Vagina (tissue), 2 donors: ENCODE data around the gene RPTOR.

Source experiments
- CTCF ChIP-seq, 3 experiments: fragments of 450-650 bp in 2 of 3; fragments of 200-600 bp in 1 of 3; sonication (generic) in 1 of 3; IDR thresholded peaks; one replicate each; pipeline ENCODE4 v1.5.1; 2017 to 2019; ENCODE audit warnings: antibody characterized with exemption in 3 of 3, mild to moderate bottlenecking in 2 of 3, moderate library complexity in 2 of 3
- POLR2A ChIP-seq, 2 donors: fragments of 450-650 bp; IDR thresholded peaks; one replicate each; pipeline ENCODE4 v1.6.1; 2017; ENCODE audit warnings: antibody characterized with exemption in 2 of 2, mild to moderate bottlenecking in 2 of 2, moderate library complexity in 2 of 2
- POLR2AphosphoS5 ChIP-seq, 2 donors: sonication (generic); formaldehyde crosslinking; IDR thresholded peaks; one replicate each; pipeline ENCODE4 v1.9.0; 2017; ENCODE audit warnings: antibody characterized with exemption in 2 of 2, mild to moderate bottlenecking in 2 of 2, low read depth in 1 of 2; ENCODE audit not compliant: insufficient read depth in 1 of 2

DNA sequence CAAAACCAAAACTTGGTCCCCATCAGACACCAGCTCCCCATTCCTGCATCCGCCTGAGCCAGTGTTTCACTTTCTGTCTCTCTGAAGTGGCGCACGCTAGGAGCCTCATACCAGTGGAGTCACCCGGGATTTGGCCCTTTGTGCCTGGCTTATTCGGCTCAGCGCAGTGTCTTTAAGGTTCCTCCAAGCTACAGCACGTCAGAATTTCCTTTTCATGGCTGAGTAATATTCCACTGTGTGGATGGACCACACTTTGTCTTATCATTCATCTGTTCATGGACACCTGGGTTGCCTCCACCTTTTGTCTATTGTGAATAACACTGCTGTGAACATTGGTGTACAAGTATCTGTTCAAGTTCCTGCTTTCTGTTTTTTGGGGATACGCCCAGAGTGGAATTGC, 401.8 kb downstream of the RPTOR start:
- TF ChIP-seq POLR2AphosphoS5 (IDR thresholded peaks at IDR 0.05; ENCODE audit: insufficient read depth in 1 of 2, low read depth in 1 of 2) (no peak), CTCF (IDR thresholded peaks at IDR 0.05) (no peak), POLR2A (IDR thresholded peaks at IDR 0.05) (no peak)
